ENCODE data around the gene MDK. TPM values are rescaled to one million over a fixed set of nuclear protein-coding genes. Genes with fewer than 3 reads are reported as not detected.

The MDK gene
- polyA plus RNA-seq, 2 of the 4 experiments (the other 2 are of a cell fraction): 13.6 to 18.4 TPM

- DNase-seq (ENCODE audit: low read depth in 1 of 2, low spot score in 1 of 2) (no peak), ATAC-seq (no peak), FAIRE-seq (no peak)
- no peak for TF ChIP-seq KDM5A (IDR thresholded peaks at IDR 0.05)
- no peak overlapping the region for H3K27ac ChIP-seq
- peak overlapping the region; percentile 73 for H3K4me2 ChIP-seq
- ChIA-PET POLR2A (no interaction called here), CTCF (interaction anchor here (0.7 to 1.5 kb wide), 10 partner anchors 10 to 284 kb away, joined by 3 to 6 read pairs (median 4); partner anchors contain the start of genes ATG13 and HARBI1)
- H3K4me3 ChIP-seq: peak overlapping the region; percentile 28; the same call in 1 of the 3 replicates
- no peaks in the 10 kb centered on the region for H3K9me3 ChIP-seq
- peaks cover 3% of the 10 kb centered on the region; the same call in 1 of the 3 replicates for H3K4me1 ChIP-seq
- 78% methylated on average over 23 of the region's 25 CpGs for WGBS (ENCODE audit: missing lambda C conversion rate)
These were observed 48.0 kb upstream of the MDK start for GRCh38 chr11:46333394-46333947.

GRCh38 chr11:46334211-46334610, 47.3 kb upstream of the MDK start:
- CTCF ChIA-PET: interaction anchor here (0.7 to 1.5 kb wide), 8 partner anchors 10 to 283 kb away, joined by 3 to 6 read pairs (median 4); partner anchors contain the start of genes ATG13 and HARBI1
- no peak overlapping the region for H3K27ac ChIP-seq
- DNase-seq (ENCODE audit: low read depth in 1 of 2, low spot score in 1 of 2) (no peak), ATAC-seq (no peak), FAIRE-seq (no peak)
- WGBS (ENCODE audit: missing lambda C conversion rate): 79% methylated on average over 3 of the region's 3 CpGs
- TF ChIP-seq NR3C1 (IDR thresholded peaks at IDR 0.05): no peak
- TF ChIP-seq SREBF2 (IDR thresholded peaks at IDR 0.05): no peak
- TF ChIP-seq HMGXB4 (CRISPR knock-in tag; IDR thresholded peaks at IDR 0.05; ENCODE audit: borderline replicate concordance): no peak
- no peak for TF ChIP-seq HEYL (CRISPR knock-in tag; IDR thresholded peaks at IDR 0.05)
- TF ChIP-seq HOXB5 (CRISPR knock-in tag; IDR thresholded peaks at IDR 0.05): no peak
- TF ChIP-seq CEBPB (IDR thresholded peaks at IDR 0.05): no peak
- no peak for TF ChIP-seq MAZ (IDR thresholded peaks at IDR 0.05; ENCODE audit: borderline replicate concordance, low read depth, low read length)
- no peak for TF ChIP-seq FOXS1 (CRISPR knock-in tag; IDR thresholded peaks at IDR 0.05)
- no peak for TF ChIP-seq EHMT2 (IDR thresholded peaks at IDR 0.05; ENCODE audit: low read depth)
- no peak for TF ChIP-seq RNF2 (IDR thresholded peaks at IDR 0.05; ENCODE audit: borderline replicate concordance, low read depth)
- no peak overlapping the region for H3K4me2 ChIP-seq
- POLR2A ChIA-PET: no interaction called here
- peaks cover 10% of the 10 kb centered on the region for H3K4me1 ChIP-seq
- no peaks in the 10 kb centered on the region for H3K9me3 ChIP-seq
- H3K4me3 ChIP-seq: no peak overlapping the region

GRCh38 chr11:46335271-46335670, 46.2 kb upstream of the MDK start:
- WGBS (ENCODE audit: missing lambda C conversion rate): 97% methylated on average over 6 of the region's 6 CpGs
- CTCF ChIA-PET: interaction anchor here (0.7 to 1.0 kb wide), 3 partner anchors 10 to 38 kb away, joined by 3 to 4 read pairs (median 3); no protein-coding TSS in a partner anchor
- FAIRE-seq (no peak), ATAC-seq (no peak), DNase-seq (ENCODE audit: low read depth in 1 of 2, low spot score in 1 of 2) (no peak)
- H3K4me2 ChIP-seq: no peak overlapping the region
- H3K27ac ChIP-seq: no peak overlapping the region
- no peak overlapping the region for H3K4me3 ChIP-seq
- no peaks in the 10 kb centered on the region for H3K9me3 ChIP-seq
- H3K4me1 ChIP-seq: peaks cover 14% of the 10 kb centered on the region
- POLR2A ChIA-PET: no interaction called here
- TF ChIP-seq HES2 (IDR thresholded peaks at IDR 0.05) (no peak), MAX (IDR thresholded peaks at IDR 0.05) (no peak), CHD2 (IDR thresholded peaks at IDR 0.05; ENCODE audit: low read length, partially characterized antibody) (no peak), POLR2A (IDR thresholded peaks at IDR 0.05; ENCODE audit: low read length) (no peak), E2F6 (IDR thresholded peaks at IDR 0.05; ENCODE audit: borderline replicate concordance, low read depth) (no peak), RCOR1 (IDR thresholded peaks at IDR 0.05; ENCODE audit: low read depth, low read length) (no peak), PBX3 (IDR thresholded peaks at IDR 0.05) (no peak), FOSB (CRISPR knock-in tag; IDR thresholded peaks at IDR 0.05) (no peak), ZFP36 (IDR thresholded peaks at IDR 0.05; ENCODE audit: borderline replicate concordance, partially characterized antibody) (no peak), ATOH8 (CRISPR knock-in tag; IDR thresholded peaks at IDR 0.05; ENCODE audit: low read depth) (no peak), HOXB5 (CRISPR knock-in tag; IDR thresholded peaks at IDR 0.05) (no peak), EHF (CRISPR knock-in tag; IDR thresholded peaks at IDR 0.05) (no peak), CTCF (IDR thresholded peaks at IDR 0.05) (no peak), RARB (CRISPR knock-in tag; IDR thresholded peaks at IDR 0.05) (no peak)

Measured in A549 (cell line).